HG02938 (cell line): ENCODE results near the gene CCN6.
A peak's percentile ranks its signal among the peaks of the same experiment; 100 is the strongest.
"Not testable (repeated sequence)": the region's sequence is repeated elsewhere in the genome, so short reads cannot be mapped to it uniquely, and the experiment has no call there.

ENCODE experiments used
- ATAC-seq: cut with Tn5 transposase; IDR thresholded peaks from one replicate; pipeline ENCODE4 v1.9.1; 2021; ENCODE audit warnings: mild to moderate bottlenecking, moderate library complexity; ENCODE audit not compliant: unreplicated experiment

CCN6 gene

DNA sequence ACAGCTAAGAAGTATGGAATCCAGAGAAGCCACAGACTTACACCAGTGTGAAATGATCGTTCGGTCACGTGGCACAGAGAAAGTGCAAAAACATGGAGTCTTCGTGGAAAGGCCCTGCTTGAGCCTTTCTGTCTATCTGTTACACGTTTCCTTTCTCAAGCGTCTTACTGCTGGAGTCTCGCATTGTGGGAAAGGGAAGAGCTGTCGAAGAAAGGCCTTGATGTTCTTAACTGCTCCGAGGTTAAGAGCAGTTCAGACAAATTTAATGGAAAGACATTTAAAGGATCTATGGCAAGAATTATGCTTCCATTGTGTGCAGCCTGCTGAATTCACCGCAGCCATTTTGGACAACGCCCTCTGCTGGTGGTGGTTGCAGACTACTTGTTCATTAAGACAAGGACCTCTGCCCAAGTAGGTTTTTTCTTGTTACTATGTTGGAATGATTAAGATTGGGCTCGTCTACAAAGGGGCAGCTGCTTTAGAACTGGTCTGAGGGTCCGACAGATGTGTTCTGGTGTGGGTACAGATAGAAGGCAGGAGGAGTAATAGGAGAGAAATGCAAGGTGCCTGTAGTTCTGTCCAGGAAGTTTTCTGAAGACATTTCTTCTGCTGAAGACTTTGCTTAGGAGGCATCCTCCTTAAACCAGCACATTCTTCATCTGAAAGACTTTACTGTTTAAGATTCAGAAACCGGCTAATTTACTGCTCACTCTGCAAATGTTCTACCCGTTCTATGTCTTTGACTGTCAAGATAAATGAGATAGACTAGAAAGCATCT, 24.7 kb upstream of the CCN6 start:
- ATAC-seq = peak; percentile 46

- no peak for ATAC-seq
Observed at GRCh38 chr6:112030206-112030960, 23.5 kb upstream of the CCN6 start.

- no peak for ATAC-seq
Observed at GRCh38 chr6:112030961-112031660, 22.8 kb upstream of the CCN6 start.

- no peak for ATAC-seq
Observed at GRCh38 chr6:112031960-112032359, 21.9 kb upstream of the CCN6 start.

DNA sequence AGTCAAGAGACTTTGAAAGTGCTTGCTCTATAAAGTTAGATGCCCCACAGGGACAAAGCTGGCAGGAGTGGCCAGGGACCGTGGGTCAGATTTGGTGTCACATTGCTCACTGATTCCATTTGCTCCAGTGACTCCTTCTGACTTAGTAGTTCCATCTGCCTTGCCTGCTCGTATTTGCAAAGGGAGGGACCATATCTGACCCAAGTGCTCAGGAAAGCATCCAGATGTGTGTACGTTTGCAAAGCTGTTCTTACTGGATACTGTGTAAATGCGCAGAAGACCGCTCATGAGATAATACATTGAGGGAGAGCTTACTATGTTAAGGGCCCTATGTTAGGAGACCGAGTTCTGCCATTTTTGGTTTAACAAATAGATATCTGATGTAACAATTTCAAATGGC, 21.2 kb upstream of the CCN6 start:
- no peak for ATAC-seq

GRCh38 chr6:112033791-112034615, 19.9 kb upstream of the CCN6 start:
- no peak for ATAC-seq

GRCh38 chr6:112034616-112034995, 19.3 kb upstream of the CCN6 start:
- ATAC-seq = no peak

GRCh38 chr6:112036088-112036637, 17.7 kb upstream of the CCN6 start:
- no peak for ATAC-seq

DNA sequence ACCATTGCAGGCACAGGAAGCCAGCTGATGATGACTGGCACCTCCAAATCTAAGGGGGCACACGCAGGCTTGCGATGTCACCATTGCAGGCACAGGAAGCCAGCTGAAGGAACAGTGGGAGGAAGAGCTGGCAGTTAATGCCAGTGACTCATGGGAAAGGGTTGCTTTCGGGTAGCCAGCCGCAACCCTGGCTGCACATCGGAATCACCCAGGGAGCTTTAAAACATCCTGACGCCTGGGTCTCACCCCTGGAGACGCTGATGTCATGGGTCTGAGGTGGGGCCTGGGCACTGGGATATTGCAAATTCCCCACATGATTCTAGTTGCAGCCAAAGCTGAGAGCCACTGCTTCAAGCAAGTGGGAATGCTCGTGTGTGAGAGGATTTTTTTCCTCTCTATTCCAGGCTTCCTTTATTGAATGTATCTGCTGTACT, 16.1 kb upstream of the CCN6 start:
- ATAC-seq = no peak

DNA sequence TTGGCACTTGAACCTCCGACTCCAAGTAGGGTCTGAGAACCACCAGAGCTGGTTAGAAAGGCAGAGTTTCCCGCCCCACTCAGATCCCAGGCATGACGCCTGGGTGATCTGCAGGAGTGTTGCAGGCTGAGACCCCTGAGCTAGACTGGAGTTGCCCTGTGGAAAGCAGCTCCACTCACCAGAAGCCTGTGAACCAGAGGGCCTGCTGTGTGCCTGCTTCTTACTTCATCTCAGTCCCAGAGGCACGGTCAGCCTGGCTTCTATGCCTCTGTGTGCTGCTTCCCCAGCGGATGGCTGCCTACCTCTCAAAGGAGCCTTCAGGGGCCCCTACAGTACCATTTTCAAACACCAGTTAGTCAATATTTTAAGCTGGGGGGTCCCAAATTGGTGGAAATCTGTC, 15.6 kb upstream of the CCN6 start:
- ATAC-seq = no peak

GRCh38 chr6:112038756-112039430, 15.0 kb upstream of the CCN6 start:
- ATAC-seq = no peak

- no peak for ATAC-seq
Observed at GRCh38 chr6:112039431-112039770, 14.5 kb upstream of the CCN6 start.

GRCh38 chr6:112040956-112041355, 12.9 kb upstream of the CCN6 start:
- no peak for ATAC-seq

- ATAC-seq = no peak
Observed at GRCh38 chr6:112041535-112041934, 12.4 kb upstream of the CCN6 start.

- ATAC-seq = peak; percentile 86
Observed at GRCh38 chr6:112043032-112044007, 10.6 kb upstream of the CCN6 start.

DNA sequence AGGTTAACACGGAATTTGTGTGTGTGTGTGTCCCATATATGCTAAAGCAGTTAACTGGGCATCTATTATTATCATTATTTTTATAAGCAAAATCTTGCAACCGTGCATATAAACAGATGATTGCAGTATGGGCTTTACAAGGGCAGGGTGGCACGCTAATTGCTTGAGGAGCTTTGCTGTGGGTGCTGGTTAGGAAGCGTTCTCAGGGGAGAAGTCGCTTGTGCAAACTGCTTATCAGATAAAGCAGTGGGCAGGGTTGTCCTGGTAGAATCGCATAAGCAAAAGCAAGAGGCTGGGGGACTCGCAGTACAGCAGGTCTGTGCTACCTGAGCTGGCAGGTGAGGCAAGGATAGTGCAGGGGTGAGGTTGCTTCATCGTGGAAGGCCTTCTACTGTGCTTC, 9.7 kb upstream of the CCN6 start:
- ATAC-seq = no peak

DNA sequence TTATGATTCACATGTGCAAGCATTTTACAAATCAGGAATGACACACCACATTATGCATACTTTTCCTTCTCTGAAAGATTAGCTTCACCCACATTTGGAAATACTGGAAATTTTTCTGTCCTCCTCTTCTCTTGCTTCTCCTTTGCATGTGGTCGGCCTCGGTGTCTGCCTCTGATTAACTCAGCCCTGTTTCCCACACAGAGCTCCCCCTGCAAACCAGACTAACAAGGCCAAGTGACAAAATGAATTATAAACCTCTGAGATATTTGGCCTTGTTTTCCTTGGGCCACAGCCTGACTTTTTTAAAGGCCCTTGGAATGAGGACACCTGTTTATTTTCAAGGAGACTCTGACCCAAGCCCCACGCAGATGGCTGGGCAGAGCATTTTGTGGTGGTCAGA, 9.0 kb upstream of the CCN6 start:
- no peak for ATAC-seq

GRCh38 chr6:112047523-112047922, 6.4 kb upstream of the CCN6 start:
- ATAC-seq = not testable (repeated sequence)
